K562 (cell line): ENCODE data around the gene ARHGAP15. TPM values are rescaled to one million over a fixed set of nuclear protein-coding genes. Genes with fewer than 3 reads are reported as not detected.

ENCODE experiments used
- ATAC-seq: fragments of 200-7000 bp; cut with Tn5 transposase; 3 replicates; pipeline ENCODE4 v1.9.1; 2020; ENCODE audit warnings: moderate library complexity
- BruUV-seq: library from RNA; stranded (reverse); fragments of 400-500 nt; replicated peaks from 2 replicates; lab custom pipeline; 2021; lab: Mats Ljungman, UMichigan
- CTCF ChIA-PET: fragments of 300-600 bp; formaldehyde crosslinking; extraction: SDS; loops from one replicate; lab custom pipeline; 2021; ENCODE audit warnings: low intra/inter-chr PET ratio; lab: Yijun Ruan, JAX
- POLR2A ChIA-PET: fragments of 300-600, 350-650 bp; sonication (Branson Sonifier 250); formaldehyde crosslinking; extraction: SDS; loops from one replicate; lab custom pipeline; 2021; ENCODE audit warnings: antibody characterized with exemption, inconsistent platforms; lab: Yijun Ruan, JAX
- DNase-seq, 4 experiments: peaks; one replicate each; pipeline versions ENCODE4 v3.0.0 to v3.0.0-alpha.2; 2011 to 2018; ENCODE audit warnings: low spot score in 3 of 4, mixed read lengths in 3 of 4; ENCODE audit errors: extremely low read depth in 1 of 4
- FAIRE-seq: peaks from 2 replicates; lab custom pipeline; 2011; peaks lifted over from hg19 to GRCh38; lab: Jason Lieb, UNC
- H2AFZ ChIP-seq: 2 replicates; pipeline ENCODE4 v1.6.0; 2011; ENCODE audit warnings: low read depth, low read length, control low read depth, inconsistent platforms
- H3K27ac ChIP-seq: fragments of 200-600 bp; 3 replicates; pipeline ENCODE4 v1.8.0; 2011; ENCODE audit warnings: low read depth, mild to moderate bottlenecking, control low read depth, inconsistent platforms, low read length, moderate library complexity, mixed read lengths; ENCODE audit errors: extremely low read depth
- H3K27me3 ChIP-seq, 2 experiments: fragments of 300-600 bp in 1 of 2; 2 replicates in 1 of 2; 3 replicates in 1 of 2; pipeline versions ENCODE4 v1.6.0 to v1.8.0; 2011; ENCODE audit warnings: inconsistent platforms in 2 of 2, low read length in 2 of 2, mild to moderate bottlenecking in 1 of 2, mixed read lengths in 1 of 2, moderate library complexity in 1 of 2; ENCODE audit not compliant: control insufficient read depth in 2 of 2, insufficient read depth in 2 of 2
- H3K36me3 ChIP-seq: fragments of 300-600 bp; 3 replicates; pipeline ENCODE4 v1.8.0; 2011; ENCODE audit warnings: mild to moderate bottlenecking, low read length, inconsistent platforms; ENCODE audit not compliant: control insufficient read depth, insufficient read depth
- H3K4me1 ChIP-seq, 2 experiments: fragments of 200-600 bp in 1 of 2; replicated peaks in 1 of 2; 2 replicates in 1 of 2; 3 replicates in 1 of 2; pipeline versions ENCODE4 v1.5.1 to v1.8.0; 2011; ENCODE audit warnings: inconsistent platforms in 2 of 2, low read length in 2 of 2, mild to moderate bottlenecking in 1 of 2, mixed read lengths in 1 of 2, moderate library complexity in 1 of 2; ENCODE audit not compliant: control insufficient read depth in 2 of 2, insufficient read depth in 2 of 2
- H3K4me2 ChIP-seq: 2 replicates; pipeline ENCODE4 v1.6.1; 2011; ENCODE audit warnings: low read length, control low read depth, inconsistent platforms, mixed read lengths; ENCODE audit not compliant: insufficient read depth
- H3K4me3 ChIP-seq: fragments of 200-600 bp; sonication (generic), shearing (Covaris generic); 2 replicates; pipeline ENCODE4 v1.5.1; 2016; ENCODE audit warnings: control low read depth, inconsistent platforms
- H3K79me2 ChIP-seq: fragments of 200-600 bp; 3 replicates; pipeline ENCODE4 v1.8.0; 2011; ENCODE audit warnings: low read length, inconsistent platforms; ENCODE audit not compliant: control insufficient read depth, insufficient read depth
- H3K9ac ChIP-seq, 2 experiments: 2 replicates each; pipeline versions ENCODE4 v1.6.0 to v1.6.1; 2011; ENCODE audit warnings: low read depth in 2 of 2, low read length in 2 of 2, control low read depth in 1 of 2, inconsistent platforms in 1 of 2, mild to moderate bottlenecking in 1 of 2, mixed read lengths in 1 of 2; ENCODE audit not compliant: insufficient read depth in 1 of 2
- H3K9me1 ChIP-seq: one replicate; pipeline ENCODE4 v1.6.0; 2011; ENCODE audit warnings: inconsistent platforms, mild to moderate bottlenecking, low read length, moderate library complexity; ENCODE audit not compliant: control insufficient read depth, insufficient read depth
- H3K9me3 ChIP-seq: replicated peaks from 2 replicates; pipeline ENCODE4 v1.5.1; 2011; ENCODE audit warnings: low read depth, low read length, inconsistent platforms; ENCODE audit not compliant: control insufficient read depth, insufficient read depth
- H4K20me1 ChIP-seq: replicated peaks from 2 replicates; pipeline ENCODE4 v1.6.1; 2011; ENCODE audit warnings: low read length, inconsistent platforms, mixed read lengths; ENCODE audit not compliant: control insufficient read depth, insufficient read depth
- CBFA2T2 ChIP-seq: fragments of 450-650 bp; conservative IDR thresholded peaks from 2 replicates; pipeline ENCODE4 v1.6.1; 2017; ENCODE audit warnings: mild to moderate bottlenecking
- ETS1 ChIP-seq: conservative IDR thresholded peaks from 2 replicates; pipeline ENCODE4 v1.6.1; 2011; ENCODE audit warnings: low read depth, mild to moderate bottlenecking, low read length; ENCODE audit not compliant: control insufficient read depth
- MXI1 ChIP-seq: IDR thresholded peaks from 2 replicates; pipeline ENCODE4 v1.6.1; 2011; ENCODE audit warnings: low read depth, mild to moderate bottlenecking, improper control_type of control experiment, low read length
- PKNOX1 ChIP-seq: fragments of 450-650 bp; IDR thresholded peaks from 2 replicates; pipeline ENCODE4 v1.6.1; 2016
- POLR2B ChIP-seq: fragments of 450-650 bp; IDR thresholded peaks from 2 replicates; pipeline ENCODE4 v1.6.1; 2018; ENCODE audit warnings: low read depth; ENCODE audit not compliant: partially characterized antibody
- SIN3A ChIP-seq, 2 experiments: fragments of 150-350 bp in 1 of 2; IDR thresholded peaks; 2 replicates each; pipeline ENCODE4 v1.6.1; 2011 to 2016; ENCODE audit warnings: borderline replicate concordance in 2 of 2, low read depth in 2 of 2, low read length in 2 of 2, mild to moderate bottlenecking in 2 of 2, moderate library complexity in 2 of 2; ENCODE audit not compliant: control insufficient read depth in 1 of 2
- SMARCA4 ChIP-seq: fragments of 450-650 bp; IDR thresholded peaks from 2 replicates; pipeline ENCODE4 v1.6.1; 2016
- SNRNP70 ChIP-seq: fragments of 200-400 bp; formaldehyde crosslinking; optimal IDR thresholded peaks from 2 replicates; pipeline ENCODE3; 2017; ENCODE audit warnings: low read depth, low read length
- TCF7L2 ChIP-seq: fragments of 150-350 bp; IDR thresholded peaks from 2 replicates; pipeline ENCODE4 v1.6.1; 2016; ENCODE audit warnings: low read depth, mild to moderate bottlenecking, low read length, moderate library complexity
- TEAD2 ChIP-seq: fragments of 450-650 bp; IDR thresholded peaks from 2 replicates; pipeline ENCODE4 v1.6.1; 2016; ENCODE audit warnings: missing genetic modification characterization, control low read depth, missing compliant biosample characterization
- TFAP4 ChIP-seq: sonication (generic); formaldehyde crosslinking; IDR thresholded peaks from 2 replicates; pipeline ENCODE4 v1.8.0; 2022; ENCODE audit warnings: missing genetic modification reagents, mild to moderate bottlenecking, moderate library complexity, borderline replicate concordance
- ZBTB17 ChIP-seq: fragments of 450-650 bp; formaldehyde crosslinking; IDR thresholded peaks from 2 replicates; pipeline ENCODE4 v1.4.0; 2020; ENCODE audit warnings: mild to moderate bottlenecking
- ZNF436 ChIP-seq: fragments of 250-450, 450-650 bp; sonication (Bioruptor Pico); formaldehyde crosslinking; IDR thresholded peaks from 2 replicates; pipeline ENCODE4 v1.7.0; 2020; ENCODE audit warnings: mild to moderate bottlenecking
- WGBS: fragments of 100-300 bp; shearing (Covaris generic); methylation state at CpG from one replicate; pipeline ENCODE4 v1.1.6; 2016; ENCODE audit warnings: low coverage, mixed read lengths; ENCODE audit not compliant: insufficient coverage; ENCODE audit errors: missing lambda C conversion rate; 5-methylcytosine and 5-hydroxymethylcytosine counted together
- in situ Hi-C: fragments of 300-500 bp; cut with MboI; formaldehyde crosslinking; loops from 4 replicates; pipeline ENCODE4 v1.15.0; 2018; ENCODE audit warnings: inconsistent platforms, mixed read lengths
- intact Hi-C: fragments of 100-400 bp; cut with micrococcal nuclease; formaldehyde crosslinking; loops from 2 replicates; pipeline ENCODE4 v1.14.2; 2022
- polyA plus RNA-seq, 8 experiments: library from polyadenylated mRNA; depleted of rRNA in 4 of 8; stranded (reverse) in 5 of 8; unstranded in 3 of 8; fragments of >200 nt; fragmentation: Nextera tagmentation in 2 of 8; fragmentation: Illumina TruSeq in 1 of 8; extraction: Ambion mirVana in 2 of 8; extraction: Trizol in 1 of 8; gene quantifications; 2 replicates each; pipeline versions ENCODE4 v1.2.1 to v1.2.3, GENCODE V29; 2011 to 2014; ENCODE audit warnings: inconsistent platforms in 1 of 8, missing spikeins in 1 of 8
- total RNA-seq, 7 experiments: library from RNA; depleted of rRNA in 6 of 7; stranded (reverse); fragments of >200 nt in 6 of 7; fragmentation: Illumina TruSeq in 2 of 7; extraction: Trizol in 2 of 7; gene quantifications; 2 replicates each; pipeline versions ENCODE4 v1.2.1 to v1.2.3, GENCODE V29; 2011 to 2021; ENCODE audit warnings: low replicate concordance in 1 of 7
- TF ChIP-seq, protein P1 (sequence below): fragments of 450-650 bp; IDR thresholded peaks from 2 replicates; pipeline ENCODE4 v1.6.1; 2017; ENCODE audit warnings: antibody characterized with exemption, mild to moderate bottlenecking

Gene ARHGAP15
- total and polyA plus RNA-seq, 9 of the 15 experiments (the other 6 are each of a cell fraction or from before 2014, with no cell fraction given): 1.5 to 17.9 (median 7.9) TPM

DNA sequence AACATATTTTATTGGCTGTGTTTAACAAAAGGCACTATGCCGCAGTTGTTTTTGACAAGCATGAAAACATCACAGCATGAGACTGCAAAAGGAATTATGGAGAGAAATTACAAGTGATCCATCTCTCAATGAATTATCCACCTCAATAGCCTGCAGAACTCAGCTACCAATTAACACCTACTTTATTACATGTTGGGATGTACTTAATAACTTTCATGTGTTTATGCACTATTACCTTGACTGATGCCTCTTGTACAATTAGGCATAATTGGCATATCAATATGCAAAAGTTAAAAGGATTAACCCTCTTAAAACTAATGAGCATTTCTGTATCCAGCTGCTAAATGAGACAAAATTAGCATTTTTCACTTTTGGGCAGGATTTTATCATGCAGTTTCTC, 27.8 kb downstream of the ARHGAP15 start:
- no peaks in the 10 kb centered on the region for H4K20me1 ChIP-seq
- H2AFZ ChIP-seq: no peak overlapping the region
- TF ChIP-seq SNRNP70: no peak
- no peak for TF ChIP-seq TCF7L2
- TF ChIP-seq ZNF436 (CRISPR knock-in tag): no peak
- TF ChIP-seq TFAP4 (CRISPR knock-in tag): no peak
- TF ChIP-seq ETS1: no peak
- no peak for TF ChIP-seq MXI1
- TF ChIP-seq SIN3A (IDR thresholded peaks at IDR 0.05; ENCODE audit: borderline replicate concordance in 2 of 2, control insufficient read depth in 1 of 2, low read depth in 2 of 2, low read length in 2 of 2): no peak
- TF ChIP-seq, protein P1, sequence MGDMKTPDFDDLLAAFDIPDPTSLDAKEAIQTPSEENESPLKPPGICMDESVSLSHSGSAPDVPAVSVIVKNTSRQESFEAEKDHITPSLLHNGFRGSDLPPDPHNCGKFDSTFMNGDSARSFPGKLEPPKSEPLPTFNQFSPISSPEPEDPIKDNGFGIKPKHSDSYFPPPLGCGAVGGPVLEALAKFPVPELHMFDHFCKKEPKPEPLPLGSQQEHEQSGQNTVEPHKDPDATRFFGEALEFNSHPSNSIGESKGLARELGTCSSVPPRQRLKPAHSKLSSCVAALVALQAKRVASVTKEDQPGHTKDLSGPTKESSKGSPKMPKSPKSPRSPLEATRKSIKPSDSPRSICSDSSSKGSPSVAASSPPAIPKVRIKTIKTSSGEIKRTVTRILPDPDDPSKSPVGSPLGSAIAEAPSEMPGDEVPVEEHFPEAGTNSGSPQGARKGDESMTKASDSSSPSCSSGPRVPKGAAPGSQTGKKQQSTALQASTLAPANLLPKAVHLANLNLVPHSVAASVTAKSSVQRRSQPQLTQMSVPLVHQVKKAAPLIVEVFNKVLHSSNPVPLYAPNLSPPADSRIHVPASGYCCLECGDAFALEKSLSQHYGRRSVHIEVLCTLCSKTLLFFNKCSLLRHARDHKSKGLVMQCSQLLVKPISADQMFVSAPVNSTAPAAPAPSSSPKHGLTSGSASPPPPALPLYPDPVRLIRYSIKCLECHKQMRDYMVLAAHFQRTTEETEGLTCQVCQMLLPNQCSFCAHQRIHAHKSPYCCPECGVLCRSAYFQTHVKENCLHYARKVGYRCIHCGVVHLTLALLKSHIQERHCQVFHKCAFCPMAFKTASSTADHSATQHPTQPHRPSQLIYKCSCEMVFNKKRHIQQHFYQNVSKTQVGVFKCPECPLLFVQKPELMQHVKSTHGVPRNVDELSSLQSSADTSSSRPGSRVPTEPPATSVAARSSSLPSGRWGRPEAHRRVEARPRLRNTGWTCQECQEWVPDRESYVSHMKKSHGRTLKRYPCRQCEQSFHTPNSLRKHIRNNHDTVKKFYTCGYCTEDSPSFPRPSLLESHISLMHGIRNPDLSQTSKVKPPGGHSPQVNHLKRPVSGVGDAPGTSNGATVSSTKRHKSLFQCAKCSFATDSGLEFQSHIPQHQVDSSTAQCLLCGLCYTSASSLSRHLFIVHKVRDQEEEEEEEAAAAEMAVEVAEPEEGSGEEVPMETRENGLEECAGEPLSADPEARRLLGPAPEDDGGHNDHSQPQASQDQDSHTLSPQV: no peak
- TF ChIP-seq SMARCA4: no peak
- TF ChIP-seq POLR2B: no peak
- TF ChIP-seq CBFA2T2: no peak
- TF ChIP-seq PKNOX1: no peak
- TF ChIP-seq ZBTB17 (CRISPR knock-in tag): no peak
- TF ChIP-seq TEAD2 (tag): no peak
- TF ChIP-seq, all 486 proteins: peak for 0
- H3K9me1 ChIP-seq: no peaks in the 10 kb centered on the region
- DNase-seq (no peak), FAIRE-seq (no peak), ATAC-seq (no peak)
- BruUV-seq: no TSS peak
- intact Hi-C loops: no loop called here
- no peak overlapping the region for H3K27ac ChIP-seq
- H3K36me3 ChIP-seq: no peaks in the 10 kb centered on the region
- H3K9me3 ChIP-seq: no peaks in the 10 kb centered on the region
- H3K27me3 ChIP-seq: no peaks in the 10 kb centered on the region
- WGBS: 29% methylated on average over 1 of the region's 1 CpG
- H3K4me2 ChIP-seq: no peak overlapping the region
- no peak overlapping the region for H3K4me3 ChIP-seq
- ChIA-PET POLR2A (no interaction called here), CTCF (no interaction called here)
- no peaks in the 10 kb centered on the region for H3K79me2 ChIP-seq
- in situ Hi-C loops: no loop called here
- H3K9ac ChIP-seq: no peak overlapping the region
- no peaks in the 10 kb centered on the region for H3K4me1 ChIP-seq
